ENCODE data around the gene ATP8A1. TPM values are rescaled to one million over a fixed set of nuclear protein-coding genes. Genes with fewer than 3 reads are reported as not detected.

The ATP8A1 gene
- total RNA-seq = 10 to 100 TPM; 17.9 to 18.7 TPM
- 12.4 TPM for polyA plus RNA-seq (2013, experiment 1 of 2)
- polyA plus RNA-seq (2013, experiment 2 of 2) = 12.4 TPM
- long read RNA-seq, experiment 1, partial matches to known transcripts = 2 of 10 reads
- long read RNA-seq, experiment 1, other reads (novel, unspliced or antisense) = 8 of 10 reads
- long read RNA-seq, experiment 2, full-length matches to known transcripts = 6 of 20 reads
- long read RNA-seq, experiment 2, partial matches to known transcripts = 3 of 20 reads
- long read RNA-seq, experiment 2, other reads (novel, unspliced or antisense) = 11 of 20 reads
- long read RNA-seq, experiment 3, full-length matches to known transcripts = 7 of 21 reads
- long read RNA-seq, experiment 3, partial matches to known transcripts = 8 of 21 reads
- long read RNA-seq, experiment 3, other reads (novel, unspliced or antisense) = 6 of 21 reads
- long read RNA-seq, experiment 4, partial matches to known transcripts = 1 of 2 reads
- long read RNA-seq, experiment 4, other reads (novel, unspliced or antisense) = 1 of 2 reads

DNA sequence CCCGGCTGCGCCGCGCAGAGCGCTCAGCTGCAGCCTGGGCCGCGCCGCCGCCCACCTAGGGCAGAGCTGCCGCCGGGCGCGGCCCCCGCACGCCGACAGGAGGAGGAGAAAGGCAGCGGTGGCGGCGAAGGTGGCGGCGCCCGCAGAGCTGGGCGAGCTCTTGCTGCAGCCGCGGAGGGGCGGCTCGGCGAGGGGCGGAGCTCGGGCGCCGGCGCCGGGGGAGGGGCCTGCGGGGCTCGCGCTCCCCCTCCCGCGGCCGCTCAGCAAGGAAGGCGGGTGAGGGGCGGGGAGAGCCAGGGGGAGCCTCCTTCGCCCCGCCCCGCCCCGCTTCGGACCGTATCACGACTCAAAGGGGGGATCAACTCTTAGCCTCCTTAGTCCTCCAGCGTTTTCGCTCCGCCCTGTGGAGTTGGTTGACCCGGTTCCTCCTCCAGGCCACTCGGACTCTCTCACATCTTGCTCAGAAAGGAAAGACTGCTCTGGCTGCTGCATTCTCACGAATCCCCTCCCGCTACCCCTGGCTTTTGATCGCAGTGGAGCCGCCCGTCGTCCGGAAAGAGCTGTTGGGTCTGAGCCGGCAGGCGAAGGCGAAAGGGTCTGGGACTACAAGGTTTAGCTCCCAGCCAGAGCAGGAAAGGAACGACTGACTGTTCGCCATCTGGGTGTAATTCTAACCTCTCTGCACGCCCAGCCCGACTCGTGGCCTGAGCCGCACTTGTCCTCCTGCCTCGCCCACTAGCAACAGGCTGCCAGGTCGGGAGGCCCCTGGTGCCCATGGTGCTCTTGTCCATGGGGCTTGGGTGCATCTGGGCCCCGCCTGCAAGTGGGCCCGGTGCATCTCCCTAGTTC lies at the start of gene ATP8A1:
ATP8A1 (minus strand) TSS at position 162 of the 849 bp plus-strand sequence. CDS start 232 bp downstream, outside the sequence.
- H3K36me3 ChIP-seq (ENCODE audit: control insufficient read depth, insufficient read depth, low read length) = no peaks in the 10 kb centered on the region
- WGBS, 2 experiments (ENCODE audit: insufficient coverage in 1 of 2, insufficient read length in 1 of 2) = 0% methylated on average over 7 to 74 of the region's 74 CpGs
- H3K36me3 Mint-ChIP-seq (ENCODE audit: low read depth) = peaks cover 3% of the 10 kb centered on the region
- H3K4me1 ChIP-seq (ENCODE audit: control insufficient read depth, insufficient read depth, low read length) = no peaks in the 10 kb centered on the region
- peak within 1 kb of the TSS; percentile 84 for H3K4me3 Mint-ChIP-seq
- DNase-seq = peak; percentile 97
- peaks cover 2% of the 10 kb centered on the region for H3K27me3 Mint-ChIP-seq (ENCODE audit: insufficient read depth)
- no peaks in the 10 kb centered on the region for H3K27me3 ChIP-seq (ENCODE audit: control insufficient read depth, insufficient read depth, low read length, poor library complexity, severe bottlenecking)
- peak within 1 kb of the TSS; percentile 100 for H3K27ac Mint-ChIP-seq
- peak within 1 kb of the TSS; percentile 77 for H3K9ac ChIP-seq (ENCODE audit: extremely low read depth, low read length, poor library complexity, severe bottlenecking)
- H3K27ac ChIP-seq (ENCODE audit: low read depth, low read length) = peak within 1 kb of the TSS; percentile 99
- H3K9me3 Mint-ChIP-seq = peaks cover 9% of the 10 kb centered on the region
- TF ChIP-seq, protein P1, sequence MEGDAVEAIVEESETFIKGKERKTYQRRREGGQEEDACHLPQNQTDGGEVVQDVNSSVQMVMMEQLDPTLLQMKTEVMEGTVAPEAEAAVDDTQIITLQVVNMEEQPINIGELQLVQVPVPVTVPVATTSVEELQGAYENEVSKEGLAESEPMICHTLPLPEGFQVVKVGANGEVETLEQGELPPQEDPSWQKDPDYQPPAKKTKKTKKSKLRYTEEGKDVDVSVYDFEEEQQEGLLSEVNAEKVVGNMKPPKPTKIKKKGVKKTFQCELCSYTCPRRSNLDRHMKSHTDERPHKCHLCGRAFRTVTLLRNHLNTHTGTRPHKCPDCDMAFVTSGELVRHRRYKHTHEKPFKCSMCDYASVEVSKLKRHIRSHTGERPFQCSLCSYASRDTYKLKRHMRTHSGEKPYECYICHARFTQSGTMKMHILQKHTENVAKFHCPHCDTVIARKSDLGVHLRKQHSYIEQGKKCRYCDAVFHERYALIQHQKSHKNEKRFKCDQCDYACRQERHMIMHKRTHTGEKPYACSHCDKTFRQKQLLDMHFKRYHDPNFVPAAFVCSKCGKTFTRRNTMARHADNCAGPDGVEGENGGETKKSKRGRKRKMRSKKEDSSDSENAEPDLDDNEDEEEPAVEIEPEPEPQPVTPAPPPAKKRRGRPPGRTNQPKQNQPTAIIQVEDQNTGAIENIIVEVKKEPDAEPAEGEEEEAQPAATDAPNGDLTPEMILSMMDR (conservative IDR thresholded peaks at IDR 0.05) = no peak
- H3K9me3 ChIP-seq (ENCODE audit: control insufficient read depth, low read length) = no peaks in the 10 kb centered on the region
- H3K4me3 ChIP-seq (ENCODE audit: low read length) = peak within 1 kb of the TSS; percentile 91
- peaks cover 26% of the 10 kb centered on the region for H3K4me1 Mint-ChIP-seq

DNA sequence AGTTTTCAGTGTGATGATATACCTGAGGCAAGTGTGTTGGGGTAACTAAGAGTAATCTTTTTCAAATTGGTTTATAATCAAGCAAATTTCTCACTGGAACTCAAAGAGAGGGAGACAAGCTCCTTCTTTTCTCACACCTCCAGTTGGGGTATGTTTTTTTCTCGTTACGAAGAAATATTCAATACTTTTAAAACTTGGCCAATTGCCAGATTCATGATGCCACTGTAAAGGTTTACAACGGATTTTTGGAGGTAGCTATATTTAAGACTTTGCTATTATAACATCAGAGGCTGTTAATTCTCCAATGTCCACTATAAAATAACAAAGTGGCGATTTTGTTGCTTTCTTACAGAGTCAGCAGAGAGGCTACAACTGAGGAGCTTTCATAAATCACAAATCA lies 49.2 kb upstream of the ATP8A1 start:
- Mint-ChIP-seq H3K36me3 (ENCODE audit: low read depth) (no peaks in the 10 kb centered on the region), H3K4me3 (no peak overlapping the region), H3K4me1 (peaks cover 16% of the 10 kb centered on the region), H3K27ac (no peak overlapping the region), H3K9me3 (peaks cover 13% of the 10 kb centered on the region), H3K27me3 (ENCODE audit: insufficient read depth) (peaks cover 4% of the 10 kb centered on the region)
- no peak overlapping the region for H3K27ac ChIP-seq (ENCODE audit: low read depth, low read length)
- H3K4me1 ChIP-seq (ENCODE audit: control insufficient read depth, insufficient read depth, low read length) = no peaks in the 10 kb centered on the region
- H3K9me3 ChIP-seq (ENCODE audit: control insufficient read depth, low read length) = no peaks in the 10 kb centered on the region
- no peaks in the 10 kb centered on the region for H3K27me3 ChIP-seq (ENCODE audit: control insufficient read depth, insufficient read depth, low read length, poor library complexity, severe bottlenecking)
- H3K36me3 ChIP-seq (ENCODE audit: control insufficient read depth, insufficient read depth, low read length) = no peaks in the 10 kb centered on the region
- 85% methylated on average over 4 of the region's 4 CpGs; no CpG with 5 or more reads in 1 of the 2 experiments for WGBS, 2 experiments (ENCODE audit: insufficient coverage in 1 of 2, insufficient read length in 1 of 2)
- no peak overlapping the region for H3K9ac ChIP-seq (ENCODE audit: extremely low read depth, low read length, poor library complexity, severe bottlenecking)
- TF ChIP-seq, protein P1 (conservative IDR thresholded peaks at IDR 0.05) = no peak
- H3K4me3 ChIP-seq (ENCODE audit: low read length) = no peak overlapping the region
- no peak for DNase-seq

DNA sequence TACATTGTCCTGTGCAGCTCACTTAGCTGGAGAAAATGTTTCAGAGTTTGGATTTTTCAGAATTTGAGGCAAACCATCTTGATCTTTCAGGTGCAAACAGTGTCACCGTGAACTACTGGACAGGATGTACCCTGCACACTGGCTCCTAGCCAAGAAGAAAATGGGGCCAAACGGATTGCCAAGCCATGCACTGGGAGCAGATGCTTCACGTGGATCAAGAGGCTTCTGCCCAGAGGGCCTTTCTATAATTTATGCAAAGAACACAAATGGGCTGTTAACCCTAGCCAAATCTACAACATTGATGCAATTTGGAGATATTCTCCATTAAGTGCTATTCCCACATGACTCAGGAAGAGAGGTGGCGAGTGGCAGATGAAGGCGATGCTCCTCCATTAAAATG lies 46.9 kb upstream of the ATP8A1 start:
- WGBS, 2 experiments (ENCODE audit: insufficient coverage in 1 of 2, insufficient read length in 1 of 2) = 87 to 92% methylated on average over 5 of the region's 5 CpGs
- Histone ChIP-seq H3K9me3 (ENCODE audit: control insufficient read depth, low read length) (no peaks in the 10 kb centered on the region), H3K36me3 (ENCODE audit: control insufficient read depth, insufficient read depth, low read length) (no peaks in the 10 kb centered on the region), H3K27ac (ENCODE audit: low read depth, low read length) (no peak overlapping the region), H3K4me1 (ENCODE audit: control insufficient read depth, insufficient read depth, low read length) (no peaks in the 10 kb centered on the region), H3K27me3 (ENCODE audit: control insufficient read depth, insufficient read depth, low read length, poor library complexity, severe bottlenecking) (no peaks in the 10 kb centered on the region), H3K4me3 (ENCODE audit: low read length) (no peak overlapping the region), H3K9ac (ENCODE audit: extremely low read depth, low read length, poor library complexity, severe bottlenecking) (no peak overlapping the region)
- no peak for DNase-seq
- TF ChIP-seq, protein P1 (conservative IDR thresholded peaks at IDR 0.05) = no peak
- H3K27ac Mint-ChIP-seq = no peak overlapping the region
- H3K36me3 Mint-ChIP-seq (ENCODE audit: low read depth) = peaks cover 2% of the 10 kb centered on the region
- H3K9me3 Mint-ChIP-seq = peaks cover 23% of the 10 kb centered on the region
- no peak overlapping the region for H3K4me3 Mint-ChIP-seq
- H3K4me1 Mint-ChIP-seq = peaks cover 6% of the 10 kb centered on the region
- peaks cover 4% of the 10 kb centered on the region for H3K27me3 Mint-ChIP-seq (ENCODE audit: insufficient read depth)

All from endodermal cell (in vitro differentiated cells).